ENCODE measurements around the gene TRIM40. TPM values are rescaled to one million over a fixed set of nuclear protein-coding genes. Genes with fewer than 3 reads are reported as not detected.

The TRIM40 gene
- total RNA-seq, 1 donor from 2014 or later: not detected

DNA sequence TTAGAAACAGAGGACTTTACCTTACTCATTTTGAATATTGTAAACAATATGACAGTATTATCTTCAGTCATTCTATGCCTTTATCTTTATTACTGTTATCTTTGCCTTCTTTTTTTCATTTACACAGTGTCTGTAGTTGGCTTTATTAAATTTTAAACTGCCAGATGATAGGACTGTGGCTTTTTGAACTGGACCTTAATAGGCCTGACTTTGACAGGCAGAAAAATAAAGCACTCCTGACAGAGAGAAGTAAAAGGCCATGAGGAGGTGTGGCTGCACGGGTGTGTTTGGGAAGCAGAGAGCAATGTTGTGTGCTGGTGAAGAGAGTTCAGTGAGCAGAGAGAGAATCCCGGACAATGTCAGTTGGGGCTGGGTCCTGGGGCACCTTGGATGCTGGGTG, 7.8 kb downstream of the TRIM40 start:
- Mint-ChIP-seq H3K27ac (ENCODE audit: unreplicated experiment) (no peak overlapping the region), H3K36me3 (ENCODE audit: unreplicated experiment) (no peaks in the 10 kb centered on the region), H3K4me3 (ENCODE audit: unreplicated experiment) (peak overlapping the region; percentile 18), H3K9me3 (ENCODE audit: unreplicated experiment) (peaks cover 5% of the 10 kb centered on the region), H3K27me3 (ENCODE audit: unreplicated experiment) (no peaks in the 10 kb centered on the region), H3K4me1 (ENCODE audit: low read depth, unreplicated experiment) (peaks cover 6% of the 10 kb centered on the region)
- TF ChIP-seq, protein P1, sequence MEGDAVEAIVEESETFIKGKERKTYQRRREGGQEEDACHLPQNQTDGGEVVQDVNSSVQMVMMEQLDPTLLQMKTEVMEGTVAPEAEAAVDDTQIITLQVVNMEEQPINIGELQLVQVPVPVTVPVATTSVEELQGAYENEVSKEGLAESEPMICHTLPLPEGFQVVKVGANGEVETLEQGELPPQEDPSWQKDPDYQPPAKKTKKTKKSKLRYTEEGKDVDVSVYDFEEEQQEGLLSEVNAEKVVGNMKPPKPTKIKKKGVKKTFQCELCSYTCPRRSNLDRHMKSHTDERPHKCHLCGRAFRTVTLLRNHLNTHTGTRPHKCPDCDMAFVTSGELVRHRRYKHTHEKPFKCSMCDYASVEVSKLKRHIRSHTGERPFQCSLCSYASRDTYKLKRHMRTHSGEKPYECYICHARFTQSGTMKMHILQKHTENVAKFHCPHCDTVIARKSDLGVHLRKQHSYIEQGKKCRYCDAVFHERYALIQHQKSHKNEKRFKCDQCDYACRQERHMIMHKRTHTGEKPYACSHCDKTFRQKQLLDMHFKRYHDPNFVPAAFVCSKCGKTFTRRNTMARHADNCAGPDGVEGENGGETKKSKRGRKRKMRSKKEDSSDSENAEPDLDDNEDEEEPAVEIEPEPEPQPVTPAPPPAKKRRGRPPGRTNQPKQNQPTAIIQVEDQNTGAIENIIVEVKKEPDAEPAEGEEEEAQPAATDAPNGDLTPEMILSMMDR (IDR thresholded peaks at IDR 0.05; ENCODE audit: partially characterized antibody, unreplicated experiment): no peak
- no peak for DNase-seq

DNA sequence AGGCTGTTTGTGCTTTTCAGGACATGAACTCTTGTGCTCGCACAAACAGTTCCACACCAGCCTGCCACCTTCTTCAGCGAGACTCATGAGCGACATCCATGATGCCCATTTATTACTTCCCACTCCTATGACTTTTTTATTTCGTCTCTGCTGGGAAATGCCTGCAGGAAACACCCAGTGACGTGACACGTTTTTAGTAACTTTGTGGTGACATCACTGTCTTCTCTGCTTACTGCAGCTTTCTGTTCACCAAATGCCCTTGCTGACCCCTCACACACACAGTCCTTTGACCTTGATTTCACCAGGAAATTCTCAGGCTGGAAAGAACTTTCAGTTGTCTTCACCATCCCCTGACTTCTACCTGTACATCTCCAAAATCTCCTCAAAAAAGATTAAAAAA, 8.9 kb downstream of the TRIM40 start:
- H3K36me3 Mint-ChIP-seq (ENCODE audit: unreplicated experiment): no peaks in the 10 kb centered on the region
- TF ChIP-seq, protein P1 (IDR thresholded peaks at IDR 0.05; ENCODE audit: partially characterized antibody, unreplicated experiment): no peak
- H3K4me1 Mint-ChIP-seq (ENCODE audit: low read depth, unreplicated experiment): peaks cover 3% of the 10 kb centered on the region
- H3K9me3 Mint-ChIP-seq (ENCODE audit: unreplicated experiment): peaks cover 5% of the 10 kb centered on the region
- H3K4me3 Mint-ChIP-seq (ENCODE audit: unreplicated experiment): no peak overlapping the region
- no peak overlapping the region for H3K27ac Mint-ChIP-seq (ENCODE audit: unreplicated experiment)
- DNase-seq: no peak
- no peaks in the 10 kb centered on the region for H3K27me3 Mint-ChIP-seq (ENCODE audit: unreplicated experiment)

DNA sequence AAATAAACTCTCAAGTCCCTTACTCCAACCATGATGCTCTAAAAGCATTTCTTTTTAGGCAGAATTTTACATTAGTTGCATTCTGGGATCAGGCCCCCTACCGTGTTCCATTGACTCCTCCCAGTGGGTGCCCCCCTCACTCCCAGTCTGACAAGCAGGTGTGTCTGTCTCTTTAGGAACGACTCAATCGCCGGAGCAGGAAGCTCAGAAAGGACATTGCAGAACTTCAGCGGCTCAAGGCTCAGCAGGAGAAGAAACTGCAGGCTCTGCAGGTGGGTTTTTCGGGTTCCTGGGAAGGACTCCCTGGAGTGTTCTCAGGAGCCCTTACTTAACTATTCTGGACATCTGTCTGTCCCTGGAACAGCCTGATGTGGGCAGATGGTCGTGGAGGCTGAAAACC, 9.9 kb downstream of the TRIM40 start:
- no peak for DNase-seq
- no peaks in the 10 kb centered on the region for H3K36me3 Mint-ChIP-seq (ENCODE audit: unreplicated experiment)
- peaks cover 3% of the 10 kb centered on the region for H3K4me1 Mint-ChIP-seq (ENCODE audit: low read depth, unreplicated experiment)
- H3K27ac Mint-ChIP-seq (ENCODE audit: unreplicated experiment): no peak overlapping the region
- no peak overlapping the region for H3K4me3 Mint-ChIP-seq (ENCODE audit: unreplicated experiment)
- H3K9me3 Mint-ChIP-seq (ENCODE audit: unreplicated experiment): peaks cover 4% of the 10 kb centered on the region
- TF ChIP-seq, protein P1 (IDR thresholded peaks at IDR 0.05; ENCODE audit: partially characterized antibody, unreplicated experiment): no peak
- no peaks in the 10 kb centered on the region for H3K27me3 Mint-ChIP-seq (ENCODE audit: unreplicated experiment)

DNA sequence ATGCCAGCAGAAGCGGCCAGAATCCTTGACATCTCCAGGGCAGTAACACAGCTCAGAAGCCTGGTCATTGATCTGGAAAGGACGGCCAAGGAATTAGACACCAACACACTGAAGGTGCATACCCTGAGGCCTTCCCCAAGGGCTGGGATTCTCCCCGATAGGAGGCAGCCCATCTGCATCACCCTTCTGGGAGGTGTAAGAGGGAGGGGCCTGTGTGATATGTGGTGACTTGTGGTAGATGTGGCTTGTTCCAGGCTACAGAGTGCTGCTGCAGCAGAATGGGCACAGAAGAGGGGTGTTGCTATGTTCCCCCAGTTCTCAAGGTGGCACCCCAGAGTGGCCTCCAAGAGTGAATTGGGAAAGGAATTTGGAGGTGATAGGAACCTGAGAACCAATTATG, 11.2 kb downstream of the TRIM40 start:
- H3K36me3 Mint-ChIP-seq (ENCODE audit: unreplicated experiment): no peaks in the 10 kb centered on the region
- peaks cover 2% of the 10 kb centered on the region for H3K9me3 Mint-ChIP-seq (ENCODE audit: unreplicated experiment)
- no peak overlapping the region for H3K27ac Mint-ChIP-seq (ENCODE audit: unreplicated experiment)
- DNase-seq: no peak
- H3K4me3 Mint-ChIP-seq (ENCODE audit: unreplicated experiment): no peak overlapping the region
- H3K4me1 Mint-ChIP-seq (ENCODE audit: low read depth, unreplicated experiment): peaks cover 3% of the 10 kb centered on the region
- no peaks in the 10 kb centered on the region for H3K27me3 Mint-ChIP-seq (ENCODE audit: unreplicated experiment)
- TF ChIP-seq, protein P1 (IDR thresholded peaks at IDR 0.05; ENCODE audit: partially characterized antibody, unreplicated experiment): no peak

DNA sequence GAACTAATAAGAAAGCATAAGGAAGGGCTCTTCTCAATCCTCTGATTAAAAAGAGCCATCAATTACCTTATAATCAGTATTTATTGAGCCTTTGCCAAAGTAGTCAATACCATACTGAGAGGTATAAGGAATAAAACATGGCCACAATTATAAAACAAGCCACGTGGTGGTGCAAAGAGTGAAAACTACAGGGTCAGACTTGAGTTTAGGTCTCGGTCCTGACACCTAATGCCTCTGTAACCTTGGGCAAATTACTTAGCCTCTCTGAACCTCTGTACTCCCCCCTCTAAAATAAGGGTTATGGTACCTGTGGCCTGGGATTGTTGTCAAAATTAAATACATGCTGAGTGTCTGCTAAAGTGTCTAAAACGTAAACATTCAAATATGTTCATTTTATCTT, 13.3 kb downstream of the TRIM40 start:
- TF ChIP-seq, protein P1 (IDR thresholded peaks at IDR 0.05; ENCODE audit: partially characterized antibody, unreplicated experiment): no peak
- Mint-ChIP-seq H3K4me3 (ENCODE audit: unreplicated experiment) (no peak overlapping the region), H3K36me3 (ENCODE audit: unreplicated experiment) (no peaks in the 10 kb centered on the region), H3K27me3 (ENCODE audit: unreplicated experiment) (peaks cover 5% of the 10 kb centered on the region), H3K27ac (ENCODE audit: unreplicated experiment) (no peak overlapping the region), H3K9me3 (ENCODE audit: unreplicated experiment) (peaks cover 5% of the 10 kb centered on the region), H3K4me1 (ENCODE audit: low read depth, unreplicated experiment) (peaks cover 3% of the 10 kb centered on the region)
- DNase-seq: no peak

Measured in glutamatergic neuron (in vitro differentiated cells).